Measurements from ENCODE around the gene ELP1. TPM values are rescaled to one million over a fixed set of nuclear protein-coding genes. Genes with fewer than 3 reads are reported as not detected.

Gene ELP1
- total RNA-seq, 2 donors from 2014 or later, result 11.8 to 21.6 TPM

GRCh38 chr9:108869092-108869725 is 64.7 kb downstream of the ELP1 start:
- Histone ChIP-seq H3K9ac (ENCODE audit: low read depth in 2 of 2, low read length in 2 of 2) (no peak overlapping the region), H3K4me3 (no peak overlapping the region), H3K9me3 (no peaks in the 10 kb centered on the region), H3K27me3 (no peaks in the 10 kb centered on the region), H3K4me1 (no peaks in the 10 kb centered on the region), H3K27ac (no peak overlapping the region), H3K36me3 (no peaks in the 10 kb centered on the region)
- DNase-seq, result no peak
- TF ChIP-seq CTCF (IDR thresholded peaks at IDR 0.05), result no peak
- intact Hi-C loops (cut with DNase I), result no loop called here

- H3K36me3 ChIP-seq, result no peaks in the 10 kb centered on the region
- H3K27ac ChIP-seq, result no peak overlapping the region
- H3K9ac ChIP-seq (ENCODE audit: low read depth in 2 of 2, low read length in 2 of 2), result no peak overlapping the region
- DNase-seq, result no peak
- H3K27me3 ChIP-seq, result no peaks in the 10 kb centered on the region
- H3K9me3 ChIP-seq, result no peaks in the 10 kb centered on the region
- H3K4me1 ChIP-seq, result no peaks in the 10 kb centered on the region
- intact Hi-C loops (cut with DNase I), result no loop called here
- no peak for TF ChIP-seq CTCF (IDR thresholded peaks at IDR 0.05)
- no peak overlapping the region for H3K4me3 ChIP-seq
Observed at GRCh38 chr9:108867829-108868228, 66.1 kb downstream of the ELP1 start.

GRCh38 chr9:108867116-108867515 is 66.8 kb downstream of the ELP1 start:
- no peaks in the 10 kb centered on the region for H3K36me3 ChIP-seq
- no peaks in the 10 kb centered on the region for H3K27me3 ChIP-seq
- intact Hi-C loops (cut with DNase I), result no loop called here
- no peaks in the 10 kb centered on the region for H3K4me1 ChIP-seq
- no peak for TF ChIP-seq CTCF (IDR thresholded peaks at IDR 0.05)
- no peak overlapping the region for H3K27ac ChIP-seq
- DNase-seq, result no peak
- H3K9ac ChIP-seq (ENCODE audit: low read depth in 2 of 2, low read length in 2 of 2), result no peak overlapping the region
- H3K4me3 ChIP-seq, result no peak overlapping the region
- H3K9me3 ChIP-seq, result no peaks in the 10 kb centered on the region

GRCh38 chr9:108866001-108866420 is 67.9 kb downstream of the ELP1 start:
- no peak for DNase-seq
- H3K4me3 ChIP-seq, result no peak overlapping the region
- no peaks in the 10 kb centered on the region for H3K4me1 ChIP-seq
- intact Hi-C loops (cut with DNase I), result no loop called here
- H3K27ac ChIP-seq, result no peak overlapping the region
- no peak overlapping the region for H3K9ac ChIP-seq (ENCODE audit: low read depth in 2 of 2, low read length in 2 of 2)
- H3K36me3 ChIP-seq, result no peaks in the 10 kb centered on the region
- TF ChIP-seq CTCF (IDR thresholded peaks at IDR 0.05), result no peak
- no peaks in the 10 kb centered on the region for H3K9me3 ChIP-seq
- no peaks in the 10 kb centered on the region for H3K27me3 ChIP-seq

- TF ChIP-seq CTCF (IDR thresholded peaks at IDR 0.05), result no peak
- Histone ChIP-seq H3K27me3 (no peaks in the 10 kb centered on the region), H3K9me3 (no peaks in the 10 kb centered on the region), H3K4me1 (no peaks in the 10 kb centered on the region), H3K27ac (no peak overlapping the region), H3K4me3 (no peak overlapping the region), H3K9ac (ENCODE audit: low read depth in 2 of 2, low read length in 2 of 2) (no peak overlapping the region), H3K36me3 (no peaks in the 10 kb centered on the region)
- DNase-seq, result no peak
- intact Hi-C loops (cut with DNase I), result no loop called here
Observed at GRCh38 chr9:108865037-108865436, 68.9 kb downstream of the ELP1 start.

Measured in colonic mucosa (tissue), 4 donors.